ENCODE data around the gene ARHGEF25.

The ARHGEF25 gene

DNA sequence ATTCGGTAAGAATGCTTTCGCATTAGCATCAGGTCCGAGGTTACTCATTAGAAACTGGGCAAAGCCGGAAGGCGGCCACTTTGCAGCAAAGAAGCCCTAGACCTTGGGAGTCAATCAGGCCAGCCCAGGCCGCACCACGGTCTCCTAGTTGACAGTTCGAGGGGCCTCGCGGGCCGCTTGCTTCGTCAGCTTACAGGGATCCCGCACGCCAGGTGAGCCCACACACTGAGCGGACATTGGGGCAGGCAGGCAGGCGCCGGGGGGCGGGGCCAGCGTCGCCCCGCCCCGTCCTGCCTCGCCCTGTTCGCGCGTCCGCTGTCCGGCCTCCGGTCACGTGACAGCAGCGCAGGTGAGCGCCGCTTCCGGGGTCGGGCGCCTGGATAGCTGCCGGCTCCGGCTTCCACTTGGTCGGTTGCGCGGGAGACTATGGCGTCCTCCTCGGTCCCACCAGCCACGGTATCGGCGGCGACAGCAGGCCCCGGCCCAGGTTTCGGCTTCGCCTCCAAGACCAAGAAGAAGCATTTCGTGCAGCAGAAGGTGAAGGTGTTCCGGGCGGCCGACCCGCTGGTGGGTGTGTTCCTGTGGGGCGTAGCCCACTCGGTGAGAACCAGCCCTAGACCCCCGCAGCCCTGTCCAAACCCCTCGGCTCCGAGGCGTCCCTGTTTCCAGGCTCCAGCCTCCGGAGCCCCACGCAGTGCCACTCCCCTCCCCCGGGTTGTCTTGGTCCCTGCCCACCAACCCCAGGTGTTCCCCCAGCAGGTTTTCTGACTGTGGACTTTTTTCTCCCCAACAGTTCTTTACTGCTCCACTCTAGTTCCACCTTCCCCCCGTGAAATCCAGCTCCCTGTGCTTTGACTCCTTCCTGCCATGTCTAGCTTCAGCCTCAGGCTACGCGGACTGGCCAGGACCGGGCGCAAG lies 20.1 kb upstream of the ARHGEF25 start, which contains the start of gene PIP4K2C:
PIP4K2C (plus strand) TSS at position 329 of the 918 bp plus-strand sequence; CDS start at position 427, 98 bp downstream.
- H3K4me3 ChIP-seq (ENCODE audit: low read depth, low read length): peak within 1 kb of the TSS; percentile 96
- peaks cover 3% of the 10 kb centered on the region for H3K79me2 ChIP-seq (ENCODE audit: control insufficient read depth, insufficient read depth, low read length, poor library complexity)
- H3K79me1 ChIP-seq (ENCODE audit: low read length): peaks cover 5% of the 10 kb centered on the region
- peak within 1 kb of the TSS; percentile 68 for H3K14ac ChIP-seq (ENCODE audit: low read length)
- peak within 1 kb of the TSS; percentile 10 for H3K27ac ChIP-seq (ENCODE audit: low read depth, low read length)
- WGBS (ENCODE audit: extremely low coverage, insufficient coverage, insufficient read length): no CpG with 5 or more reads among the region's 69 CpGs
- no peak within 1 kb of the TSS for H2AK5ac ChIP-seq (ENCODE audit: low read length)
- peaks cover 8 to 13% of the 10 kb centered on the region in 2 experiments for H3K36me3 ChIP-seq (ENCODE audit: control insufficient read depth in 1 of 2, insufficient read depth in 2 of 2, low read length in 2 of 2)
- H3K4me2 ChIP-seq (ENCODE audit: low read length): peak within 1 kb of the TSS; percentile 79
- H4K8ac ChIP-seq (ENCODE audit: low read depth, low read length): peak within 1 kb of the TSS; percentile 91
- H3K23ac ChIP-seq (ENCODE audit: low read length): no peak within 1 kb of the TSS
- H4K12ac ChIP-seq (ENCODE audit: low read depth, low read length): peak within 1 kb of the TSS; percentile 79
- peak within 1 kb of the TSS; percentile 76 for H4K91ac ChIP-seq (ENCODE audit: low read depth, low read length)
- peak within 1 kb of the TSS; percentile 40 for H2BK120ac ChIP-seq (ENCODE audit: insufficient read depth, low read length, poor library complexity)
- H3K4ac ChIP-seq (ENCODE audit: low read depth, low read length): peak within 1 kb of the TSS; percentile 71
- peak within 1 kb of the TSS; percentile 92 for H3K9ac ChIP-seq (ENCODE audit: low read length)
- peak within 1 kb of the TSS; percentile 77 for H3K18ac ChIP-seq (ENCODE audit: low read length)
- no peaks in the 10 kb centered on the region for H3K27me3 ChIP-seq (ENCODE audit: insufficient read depth, low read length)
- DNase-seq: peak; percentile 89 to 90
- peak within 1 kb of the TSS; percentile 14 for H2BK5ac ChIP-seq (ENCODE audit: low read depth, low read length, poor library complexity)
- H3K4me1 ChIP-seq (ENCODE audit: control insufficient read depth in 1 of 2, insufficient read depth in 2 of 2, low read length in 2 of 2): peaks cover 4 to 11% of the 10 kb centered on the region in 2 experiments
- H2BK12ac ChIP-seq (ENCODE audit: low read length): no peak within 1 kb of the TSS
- no peaks in the 10 kb centered on the region for H3K9me3 ChIP-seq (ENCODE audit: insufficient read depth, low read depth, low read length)
- H2AFZ ChIP-seq (ENCODE audit: insufficient read depth, low read length, poor library complexity): peak within 1 kb of the TSS; percentile 86

DNA sequence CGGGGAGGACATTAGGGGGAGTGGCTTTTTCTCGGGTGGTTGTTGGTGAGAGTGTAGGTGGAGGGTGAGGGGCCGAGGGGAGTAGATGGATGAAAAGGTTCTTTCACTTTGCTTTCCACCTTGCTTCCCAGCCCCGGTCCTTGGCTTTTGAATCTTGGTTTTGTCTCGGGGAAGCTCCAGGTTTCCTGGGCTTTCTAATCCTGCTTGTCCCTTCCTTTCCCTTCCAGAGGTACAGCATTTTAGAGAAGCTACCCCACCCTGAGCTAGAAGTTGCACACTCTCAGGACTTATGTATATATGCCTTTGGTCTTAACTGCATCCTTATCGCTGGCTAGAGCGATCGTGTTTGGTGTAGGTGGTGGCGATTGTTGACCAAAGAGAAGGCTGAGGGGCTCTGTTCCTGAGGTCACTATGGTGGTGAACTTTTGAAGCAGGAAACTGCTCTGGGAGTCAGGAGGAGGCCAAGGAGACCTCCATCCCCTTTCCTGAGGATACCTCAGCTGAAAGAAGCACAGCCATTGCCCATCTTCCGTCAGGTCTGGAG lies 19.4 kb upstream of the ARHGEF25 start:
- WGBS (ENCODE audit: extremely low coverage, insufficient coverage, insufficient read length): no CpG with 5 or more reads among the region's 10 CpGs
- H4K8ac ChIP-seq (ENCODE audit: low read depth, low read length): peak overlapping the region; percentile 8
- no peak overlapping the region for H2AK5ac ChIP-seq (ENCODE audit: low read length)
- no peaks in the 10 kb centered on the region for H3K9me3 ChIP-seq (ENCODE audit: insufficient read depth, low read depth, low read length)
- peaks cover 5% of the 10 kb centered on the region for H3K79me1 ChIP-seq (ENCODE audit: low read length)
- no peak overlapping the region for H3K23ac ChIP-seq (ENCODE audit: low read length)
- H4K91ac ChIP-seq (ENCODE audit: low read depth, low read length): no peak overlapping the region
- H3K27ac ChIP-seq (ENCODE audit: low read depth, low read length): no peak overlapping the region
- peak overlapping the region; percentile 92 for H3K9ac ChIP-seq (ENCODE audit: low read length)
- H3K4me2 ChIP-seq (ENCODE audit: low read length): peak overlapping the region; percentile 79
- H2BK120ac ChIP-seq (ENCODE audit: insufficient read depth, low read length, poor library complexity): no peak overlapping the region
- peaks cover 4 to 11% of the 10 kb centered on the region in 2 experiments for H3K4me1 ChIP-seq (ENCODE audit: control insufficient read depth in 1 of 2, insufficient read depth in 2 of 2, low read length in 2 of 2)
- H2AFZ ChIP-seq (ENCODE audit: insufficient read depth, low read length, poor library complexity): peak overlapping the region; percentile 86
- H3K27me3 ChIP-seq (ENCODE audit: insufficient read depth, low read length): no peaks in the 10 kb centered on the region
- H2BK5ac ChIP-seq (ENCODE audit: low read depth, low read length, poor library complexity): no peak overlapping the region
- no peak overlapping the region for H3K18ac ChIP-seq (ENCODE audit: low read length)
- H3K79me2 ChIP-seq (ENCODE audit: control insufficient read depth, insufficient read depth, low read length, poor library complexity): peaks cover 3% of the 10 kb centered on the region
- DNase-seq: no peak
- H3K4me3 ChIP-seq (ENCODE audit: low read depth, low read length): peak overlapping the region; percentile 96
- no peak overlapping the region for H2BK12ac ChIP-seq (ENCODE audit: low read length)
- peaks cover 8 to 16% of the 10 kb centered on the region in 2 experiments for H3K36me3 ChIP-seq (ENCODE audit: control insufficient read depth in 1 of 2, insufficient read depth in 2 of 2, low read length in 2 of 2)
- peak overlapping the region; percentile 61 for H3K4ac ChIP-seq (ENCODE audit: low read depth, low read length)
- H4K12ac ChIP-seq (ENCODE audit: low read depth, low read length): no peak overlapping the region
- H3K14ac ChIP-seq (ENCODE audit: low read length): no peak overlapping the region

DNA sequence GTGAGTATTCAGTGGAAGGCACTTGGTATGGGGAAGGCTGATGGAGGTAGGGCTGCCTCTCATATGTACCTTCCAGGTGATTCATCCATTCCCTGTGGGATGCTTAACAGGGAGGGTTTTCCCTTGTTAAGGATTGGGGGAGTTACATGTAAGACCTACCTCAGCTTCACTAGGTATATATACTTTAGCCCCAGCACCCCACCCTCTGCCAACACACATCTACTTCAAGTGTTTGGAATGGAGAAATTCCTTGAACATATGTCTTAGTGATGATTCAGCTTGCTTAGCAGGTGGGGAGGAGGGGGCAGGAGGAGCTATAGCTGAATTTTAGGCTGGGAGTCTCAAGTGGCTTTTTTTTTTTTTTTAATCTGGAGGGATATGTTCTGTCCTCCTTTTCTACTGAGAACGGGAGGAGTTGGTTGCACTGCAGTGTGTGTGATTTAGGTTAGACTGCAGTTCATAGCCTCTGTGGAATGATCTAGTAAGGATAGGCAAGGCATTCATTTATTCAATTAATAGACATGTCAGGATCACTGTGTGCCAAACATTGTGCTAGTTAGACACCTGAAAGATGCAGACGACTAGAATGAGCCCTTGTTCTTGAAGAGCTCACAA lies 18.6 kb upstream of the ARHGEF25 start:
- Histone ChIP-seq H3K27ac (ENCODE audit: low read depth, low read length) (no peak overlapping the region), H2BK12ac (ENCODE audit: low read length) (no peak overlapping the region), H2AK5ac (ENCODE audit: low read length) (no peak overlapping the region), H3K4me1 (ENCODE audit: control insufficient read depth in 1 of 2, insufficient read depth in 2 of 2, low read length in 2 of 2) (peaks cover 4 to 11% of the 10 kb centered on the region in 2 experiments), H3K27me3 (ENCODE audit: insufficient read depth, low read length) (no peaks in the 10 kb centered on the region), H2BK5ac (ENCODE audit: low read depth, low read length, poor library complexity) (no peak overlapping the region), H3K4me2 (ENCODE audit: low read length) (no peak overlapping the region), H3K36me3 (ENCODE audit: control insufficient read depth in 1 of 2, insufficient read depth in 2 of 2, low read length in 2 of 2) (peaks cover 8 to 17% of the 10 kb centered on the region in 2 experiments), H3K18ac (ENCODE audit: low read length) (no peak overlapping the region), H2AFZ (ENCODE audit: insufficient read depth, low read length, poor library complexity) (no peak overlapping the region), H3K79me2 (ENCODE audit: control insufficient read depth, insufficient read depth, low read length, poor library complexity) (peaks cover 3% of the 10 kb centered on the region), H3K4me3 (ENCODE audit: low read depth, low read length) (no peak overlapping the region), H2BK120ac (ENCODE audit: insufficient read depth, low read length, poor library complexity) (no peak overlapping the region), H4K91ac (ENCODE audit: low read depth, low read length) (no peak overlapping the region), H4K12ac (ENCODE audit: low read depth, low read length) (no peak overlapping the region), H3K79me1 (ENCODE audit: low read length) (peaks cover 5% of the 10 kb centered on the region), H3K9me3 (ENCODE audit: insufficient read depth, low read depth, low read length) (no peaks in the 10 kb centered on the region), H3K4ac (ENCODE audit: low read depth, low read length) (no peak overlapping the region), H3K23ac (ENCODE audit: low read length) (no peak overlapping the region), H3K14ac (ENCODE audit: low read length) (no peak overlapping the region), H3K9ac (ENCODE audit: low read length) (no peak overlapping the region), H4K8ac (ENCODE audit: low read depth, low read length) (no peak overlapping the region)
- WGBS (ENCODE audit: extremely low coverage, insufficient coverage, insufficient read length): no CpG with 5 or more reads among the region's 2 CpGs
- no peak for DNase-seq

DNA sequence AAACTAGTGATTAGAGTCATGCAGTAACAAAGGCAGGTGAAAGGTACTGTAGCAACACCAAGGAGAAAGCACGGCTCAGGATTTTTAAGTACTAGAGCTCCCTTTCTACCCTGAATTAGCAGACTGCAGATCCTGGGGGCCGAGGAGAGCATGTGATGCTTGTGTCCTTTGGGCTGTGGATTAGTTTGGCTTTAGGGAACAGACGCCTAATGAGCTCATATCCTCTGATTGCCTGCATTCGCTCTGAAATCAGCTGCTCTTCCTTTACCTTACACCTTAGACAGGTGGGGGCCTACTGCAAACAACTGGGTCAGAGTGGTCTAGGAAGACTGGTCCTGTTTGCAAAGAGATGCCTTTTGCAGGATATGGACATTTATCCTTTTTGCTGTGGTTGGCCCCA lies 18.0 kb upstream of the ARHGEF25 start:
- no peak overlapping the region for H3K4ac ChIP-seq (ENCODE audit: low read depth, low read length)
- H4K8ac ChIP-seq (ENCODE audit: low read depth, low read length): no peak overlapping the region
- DNase-seq: no peak
- no peak overlapping the region for H3K14ac ChIP-seq (ENCODE audit: low read length)
- H2AK5ac ChIP-seq (ENCODE audit: low read length): no peak overlapping the region
- no peak overlapping the region for H3K27ac ChIP-seq (ENCODE audit: low read depth, low read length)
- no peak overlapping the region for H2BK5ac ChIP-seq (ENCODE audit: low read depth, low read length, poor library complexity)
- no CpG with 5 or more reads among the region's 4 CpGs for WGBS (ENCODE audit: extremely low coverage, insufficient coverage, insufficient read length)
- peaks cover 5% of the 10 kb centered on the region for H3K79me1 ChIP-seq (ENCODE audit: low read length)
- H3K18ac ChIP-seq (ENCODE audit: low read length): no peak overlapping the region
- H2BK12ac ChIP-seq (ENCODE audit: low read length): no peak overlapping the region
- no peaks in the 10 kb centered on the region for H3K9me3 ChIP-seq (ENCODE audit: insufficient read depth, low read depth, low read length)
- H3K36me3 ChIP-seq (ENCODE audit: control insufficient read depth in 1 of 2, insufficient read depth in 2 of 2, low read length in 2 of 2): peaks cover 8 to 20% of the 10 kb centered on the region in 2 experiments
- H3K23ac ChIP-seq (ENCODE audit: low read length): no peak overlapping the region
- H3K4me1 ChIP-seq (ENCODE audit: control insufficient read depth in 1 of 2, insufficient read depth in 2 of 2, low read length in 2 of 2): peaks cover 4 to 11% of the 10 kb centered on the region in 2 experiments
- H3K79me2 ChIP-seq (ENCODE audit: control insufficient read depth, insufficient read depth, low read length, poor library complexity): peaks cover 3% of the 10 kb centered on the region
- H3K4me3 ChIP-seq (ENCODE audit: low read depth, low read length): no peak overlapping the region
- no peak overlapping the region for H2BK120ac ChIP-seq (ENCODE audit: insufficient read depth, low read length, poor library complexity)
- no peak overlapping the region for H2AFZ ChIP-seq (ENCODE audit: insufficient read depth, low read length, poor library complexity)
- H4K91ac ChIP-seq (ENCODE audit: low read depth, low read length): no peak overlapping the region
- no peak overlapping the region for H3K4me2 ChIP-seq (ENCODE audit: low read length)
- H3K27me3 ChIP-seq (ENCODE audit: insufficient read depth, low read length): no peaks in the 10 kb centered on the region
- no peak overlapping the region for H3K9ac ChIP-seq (ENCODE audit: low read length)
- H4K12ac ChIP-seq (ENCODE audit: low read depth, low read length): no peak overlapping the region
